GM23338 (cell line): ENCODE measurements around the gene ZNF460.

Experiments
- CREB1 ChIP-seq: fragments of 250-450 bp; sonication (Bioruptor Pico); IDR thresholded peaks from 2 replicates; pipeline ENCODE4 v1.5.0; 2020; ENCODE audit warnings: low read depth, mild to moderate bottlenecking, moderate library complexity
- CTCF ChIP-seq, 2 experiments: fragments of 200-600 bp in 1 of 2; sonication (generic) in 1 of 2; conservative IDR thresholded peaks; 2 replicates each; pipeline versions ENCODE4 v1.5.1 to v1.6.1; 2016 to 2017; ENCODE audit warnings: antibody characterized with exemption in 2 of 2, low read depth in 2 of 2, mild to moderate bottlenecking in 2 of 2, moderate library complexity in 1 of 2
- ETS1 ChIP-seq: IDR thresholded peaks from 2 replicates; pipeline ENCODE4 v1.6.1; 2016; ENCODE audit warnings: antibody characterized with exemption
- EZH2 ChIP-seq: fragments of 200-600 bp; sonication (generic); IDR thresholded peaks from one replicate; pipeline ENCODE4 v1.8.0; 2017; ENCODE audit warnings: antibody characterized with exemption, mild to moderate bottlenecking, low read depth; ENCODE audit not compliant: unreplicated experiment
- EZH2phosphoT487 ChIP-seq: fragments of 200-600 bp; sonication (generic); IDR thresholded peaks from one replicate; pipeline ENCODE4 v1.8.1; 2018; ENCODE audit warnings: antibody characterized with exemption; ENCODE audit not compliant: unreplicated experiment
- JUNB ChIP-seq: IDR thresholded peaks from one replicate; pipeline ENCODE4 v1.6.1; 2016; ENCODE audit warnings: antibody characterized with exemption; ENCODE audit not compliant: unreplicated experiment
- NANOG ChIP-seq: IDR thresholded peaks from 2 replicates; pipeline ENCODE4 v1.6.1; 2016; ENCODE audit warnings: antibody characterized with exemption, borderline replicate concordance
- POLR2AphosphoS5 ChIP-seq: IDR thresholded peaks from 2 replicates; pipeline ENCODE4 v1.6.1; 2016; ENCODE audit warnings: antibody characterized with exemption, low read depth
- REST ChIP-seq: IDR thresholded peaks from one replicate; pipeline ENCODE4 v1.6.1; 2018; ENCODE audit warnings: antibody characterized with exemption; ENCODE audit not compliant: unreplicated experiment
- STAT1 ChIP-seq: IDR thresholded peaks from one replicate; pipeline ENCODE4 v1.6.1; 2016; ENCODE audit warnings: antibody characterized with exemption; ENCODE audit not compliant: unreplicated experiment
- ZNF114 ChIP-seq: fragments of 250-450 bp; sonication (Bioruptor Pico); IDR thresholded peaks from 2 replicates; pipeline ENCODE4 v1.5.0; 2020; ENCODE audit warnings: mild to moderate bottlenecking, moderate library complexity
- ZNF331 ChIP-seq: fragments of 250-450 bp; sonication (Bioruptor Pico); IDR thresholded peaks from 2 replicates; pipeline ENCODE4 v1.5.0; 2020; ENCODE audit warnings: low read depth, mild to moderate bottlenecking, moderate library complexity

GRCh38 chr19:57314146-57314545 lies 33.9 kb downstream of the ZNF460 start:
- TF ChIP-seq EZH2 = no peak
- no peak for TF ChIP-seq CTCF (conservative IDR thresholded peaks at IDR 0.05; ENCODE audit: low read depth in 2 of 2)
- TF ChIP-seq POLR2AphosphoS5 = no peak
- TF ChIP-seq REST = no peak
- no peak for TF ChIP-seq NANOG
- no peak for TF ChIP-seq CREB1
- TF ChIP-seq JUNB = no peak
- no peak for TF ChIP-seq ETS1
- TF ChIP-seq STAT1 = no peak
- no peak for TF ChIP-seq EZH2phosphoT487
- TF ChIP-seq ZNF331 (CRISPR knock-in tag) = no peak
- no peak for TF ChIP-seq ZNF114 (CRISPR knock-in tag)
